K562 (cell line): ENCODE data around the gene METAP2. TPM values are rescaled to one million over a fixed set of nuclear protein-coding genes. Genes with fewer than 3 reads are reported as not detected.
"Not testable (repeated sequence)": the region's sequence is repeated elsewhere in the genome, so short reads cannot be mapped to it uniquely, and the experiment has no call there.

ENCODE experiments used
- ATAC-seq: fragments of 200-7000 bp; cut with Tn5 transposase; 3 replicates; pipeline ENCODE4 v1.9.1; 2020; ENCODE audit warnings: moderate library complexity
- BruUV-seq: library from RNA; stranded (reverse); fragments of 400-500 nt; replicated peaks from 2 replicates; lab custom pipeline; 2021; lab: Mats Ljungman, UMichigan
- CTCF ChIA-PET: fragments of 300-600 bp; formaldehyde crosslinking; extraction: SDS; loops from one replicate; lab custom pipeline; 2021; ENCODE audit warnings: low intra/inter-chr PET ratio; lab: Yijun Ruan, JAX
- POLR2A ChIA-PET: fragments of 300-600, 350-650 bp; sonication (Branson Sonifier 250); formaldehyde crosslinking; extraction: SDS; loops from one replicate; lab custom pipeline; 2021; ENCODE audit warnings: antibody characterized with exemption, inconsistent platforms; lab: Yijun Ruan, JAX
- DNase-seq, 4 experiments: peaks; one replicate each; pipeline versions ENCODE4 v3.0.0 to v3.0.0-alpha.2; 2011 to 2018; ENCODE audit warnings: low spot score in 3 of 4, mixed read lengths in 3 of 4; ENCODE audit errors: extremely low read depth in 1 of 4
- FAIRE-seq: peaks from 2 replicates; lab custom pipeline; 2011; peaks lifted over from hg19 to GRCh38; lab: Jason Lieb, UNC
- H2AFZ ChIP-seq: 2 replicates; pipeline ENCODE4 v1.6.0; 2011; ENCODE audit warnings: low read depth, low read length, control low read depth, inconsistent platforms
- H3K27ac ChIP-seq: fragments of 200-600 bp; 3 replicates; pipeline ENCODE4 v1.8.0; 2011; ENCODE audit warnings: low read depth, mild to moderate bottlenecking, control low read depth, inconsistent platforms, low read length, moderate library complexity, mixed read lengths; ENCODE audit errors: extremely low read depth
- H3K27me3 ChIP-seq, 2 experiments: fragments of 300-600 bp in 1 of 2; 2 replicates in 1 of 2; 3 replicates in 1 of 2; pipeline versions ENCODE4 v1.6.0 to v1.8.0; 2011; ENCODE audit warnings: inconsistent platforms in 2 of 2, low read length in 2 of 2, mild to moderate bottlenecking in 1 of 2, mixed read lengths in 1 of 2, moderate library complexity in 1 of 2; ENCODE audit not compliant: control insufficient read depth in 2 of 2, insufficient read depth in 2 of 2
- H3K36me3 ChIP-seq: fragments of 300-600 bp; 3 replicates; pipeline ENCODE4 v1.8.0; 2011; ENCODE audit warnings: mild to moderate bottlenecking, low read length, inconsistent platforms; ENCODE audit not compliant: control insufficient read depth, insufficient read depth
- H3K4me1 ChIP-seq, 2 experiments: fragments of 200-600 bp in 1 of 2; replicated peaks in 1 of 2; 2 replicates in 1 of 2; 3 replicates in 1 of 2; pipeline versions ENCODE4 v1.5.1 to v1.8.0; 2011; ENCODE audit warnings: inconsistent platforms in 2 of 2, low read length in 2 of 2, mild to moderate bottlenecking in 1 of 2, mixed read lengths in 1 of 2, moderate library complexity in 1 of 2; ENCODE audit not compliant: control insufficient read depth in 2 of 2, insufficient read depth in 2 of 2
- H3K4me2 ChIP-seq: 2 replicates; pipeline ENCODE4 v1.6.1; 2011; ENCODE audit warnings: low read length, control low read depth, inconsistent platforms, mixed read lengths; ENCODE audit not compliant: insufficient read depth
- H3K4me3 ChIP-seq: fragments of 200-600 bp; sonication (generic), shearing (Covaris generic); 2 replicates; pipeline ENCODE4 v1.5.1; 2016; ENCODE audit warnings: control low read depth, inconsistent platforms
- H3K79me2 ChIP-seq: fragments of 200-600 bp; 3 replicates; pipeline ENCODE4 v1.8.0; 2011; ENCODE audit warnings: low read length, inconsistent platforms; ENCODE audit not compliant: control insufficient read depth, insufficient read depth
- H3K9ac ChIP-seq, 2 experiments: 2 replicates each; pipeline versions ENCODE4 v1.6.0 to v1.6.1; 2011; ENCODE audit warnings: low read depth in 2 of 2, low read length in 2 of 2, control low read depth in 1 of 2, inconsistent platforms in 1 of 2, mild to moderate bottlenecking in 1 of 2, mixed read lengths in 1 of 2; ENCODE audit not compliant: insufficient read depth in 1 of 2
- H3K9me1 ChIP-seq: one replicate; pipeline ENCODE4 v1.6.0; 2011; ENCODE audit warnings: inconsistent platforms, mild to moderate bottlenecking, low read length, moderate library complexity; ENCODE audit not compliant: control insufficient read depth, insufficient read depth
- H3K9me3 ChIP-seq: replicated peaks from 2 replicates; pipeline ENCODE4 v1.5.1; 2011; ENCODE audit warnings: low read depth, low read length, inconsistent platforms; ENCODE audit not compliant: control insufficient read depth, insufficient read depth
- H4K20me1 ChIP-seq: replicated peaks from 2 replicates; pipeline ENCODE4 v1.6.1; 2011; ENCODE audit warnings: low read length, inconsistent platforms, mixed read lengths; ENCODE audit not compliant: control insufficient read depth, insufficient read depth
- ARID1B ChIP-seq: fragments of 450-650 bp; IDR thresholded peaks from 2 replicates; pipeline ENCODE4 v1.6.1; 2016; ENCODE audit warnings: antibody characterized with exemption, mild to moderate bottlenecking, inconsistent platforms
- CBFA2T2 ChIP-seq: fragments of 450-650 bp; conservative IDR thresholded peaks from 2 replicates; pipeline ENCODE4 v1.6.1; 2017; ENCODE audit warnings: mild to moderate bottlenecking
- CBFA2T3 ChIP-seq: fragments of 450-650 bp; IDR thresholded peaks from 2 replicates; pipeline ENCODE4 v1.6.1; 2017
- ELF2 ChIP-seq: fragments of 250-450 bp; sonication (Bioruptor Pico); IDR thresholded peaks from 2 replicates; pipeline ENCODE4 v1.5.0; 2021; ENCODE audit warnings: mild to moderate bottlenecking
- KLF16 ChIP-seq: IDR thresholded peaks from 2 replicates; pipeline ENCODE4 v1.6.1; 2016; ENCODE audit warnings: antibody characterized with exemption
- MTA2 ChIP-seq: fragments of 450-650 bp; IDR thresholded peaks from 2 replicates; pipeline ENCODE4 v1.6.1; 2016; ENCODE audit warnings: low read depth
- NCOR1 ChIP-seq: fragments of 450-650 bp; IDR thresholded peaks from 2 replicates; pipeline ENCODE4 v1.6.1; 2016; ENCODE audit warnings: mild to moderate bottlenecking, moderate library complexity
- PHF21A ChIP-seq: fragments of 450-650 bp; IDR thresholded peaks from 2 replicates; pipeline ENCODE4 v1.6.1; 2017; ENCODE audit warnings: low read depth, borderline replicate concordance
- PURB ChIP-seq: sonication (generic); formaldehyde crosslinking; IDR thresholded peaks from 2 replicates; pipeline ENCODE4 v1.9.0; 2021; ENCODE audit warnings: low read depth, mild to moderate bottlenecking, missing genetic modification reagents
- RBFOX2 ChIP-seq: fragments of 200-400 bp; formaldehyde crosslinking; IDR thresholded peaks from 2 replicates; pipeline ENCODE4 v1.6.1; 2017; ENCODE audit warnings: low read depth, mild to moderate bottlenecking, low read length, moderate library complexity
- SREBF1 ChIP-seq: fragments of 150-350 bp; IDR thresholded peaks from 2 replicates; pipeline ENCODE4 v1.6.1; 2014; ENCODE audit warnings: antibody characterized with exemption, low read depth, low read length, borderline replicate concordance
- TOE1 ChIP-seq, 2 experiments: fragments of 450-650 bp in 1 of 2; sonication (generic) in 1 of 2; formaldehyde crosslinking in 1 of 2; IDR thresholded peaks; 2 replicates each; pipeline versions ENCODE4 v1.7.1 to v1.8.0; 2016 to 2022; ENCODE audit warnings: borderline replicate concordance in 2 of 2, mild to moderate bottlenecking in 2 of 2, antibody characterized with exemption in 1 of 2, inconsistent platforms in 1 of 2, low read depth in 1 of 2, missing genetic modification reagents in 1 of 2, moderate library complexity in 1 of 2
- ZNF384 ChIP-seq: IDR thresholded peaks from 2 replicates; pipeline ENCODE4 v1.6.1; 2012; ENCODE audit warnings: low read depth, low read length, improper control_type of control experiment
- ZNF76 ChIP-seq: fragments of 250-450 bp; sonication (Bioruptor Pico); IDR thresholded peaks from 2 replicates; pipeline ENCODE4 v1.4.0; 2020; ENCODE audit warnings: mild to moderate bottlenecking, moderate library complexity, borderline replicate concordance
- WGBS: fragments of 100-300 bp; shearing (Covaris generic); methylation state at CpG from one replicate; pipeline ENCODE4 v1.1.6; 2016; ENCODE audit warnings: low coverage, mixed read lengths; ENCODE audit not compliant: insufficient coverage; ENCODE audit errors: missing lambda C conversion rate; 5-methylcytosine and 5-hydroxymethylcytosine counted together
- in situ Hi-C: fragments of 300-500 bp; cut with MboI; formaldehyde crosslinking; loops from 4 replicates; pipeline ENCODE4 v1.15.0; 2018; ENCODE audit warnings: inconsistent platforms, mixed read lengths
- intact Hi-C: fragments of 100-400 bp; cut with micrococcal nuclease; formaldehyde crosslinking; loops from 2 replicates; pipeline ENCODE4 v1.14.2; 2022
- polyA plus RNA-seq, 8 experiments: library from polyadenylated mRNA; depleted of rRNA in 4 of 8; stranded (reverse) in 5 of 8; unstranded in 3 of 8; fragments of >200 nt; fragmentation: Nextera tagmentation in 2 of 8; fragmentation: Illumina TruSeq in 1 of 8; extraction: Ambion mirVana in 2 of 8; extraction: Trizol in 1 of 8; gene quantifications; 2 replicates each; pipeline versions ENCODE4 v1.2.1 to v1.2.3, GENCODE V29; 2011 to 2014; ENCODE audit warnings: inconsistent platforms in 1 of 8, missing spikeins in 1 of 8
- total RNA-seq, 7 experiments: library from RNA; depleted of rRNA in 6 of 7; stranded (reverse); fragments of >200 nt in 6 of 7; fragmentation: Illumina TruSeq in 2 of 7; extraction: Trizol in 2 of 7; gene quantifications; 2 replicates each; pipeline versions ENCODE4 v1.2.1 to v1.2.3, GENCODE V29; 2011 to 2021; ENCODE audit warnings: low replicate concordance in 1 of 7
- TF ChIP-seq, protein P1 (sequence below): fragments of 450-650 bp; IDR thresholded peaks from 2 replicates; pipeline ENCODE4 v1.6.1; 2017; ENCODE audit warnings: antibody characterized with exemption

METAP2 gene
- total and polyA plus RNA-seq, 9 of the 15 experiments (the other 6 are each of a cell fraction or from before 2014, with no cell fraction given), result 75.5 to 205 (median 164) TPM

DNA sequence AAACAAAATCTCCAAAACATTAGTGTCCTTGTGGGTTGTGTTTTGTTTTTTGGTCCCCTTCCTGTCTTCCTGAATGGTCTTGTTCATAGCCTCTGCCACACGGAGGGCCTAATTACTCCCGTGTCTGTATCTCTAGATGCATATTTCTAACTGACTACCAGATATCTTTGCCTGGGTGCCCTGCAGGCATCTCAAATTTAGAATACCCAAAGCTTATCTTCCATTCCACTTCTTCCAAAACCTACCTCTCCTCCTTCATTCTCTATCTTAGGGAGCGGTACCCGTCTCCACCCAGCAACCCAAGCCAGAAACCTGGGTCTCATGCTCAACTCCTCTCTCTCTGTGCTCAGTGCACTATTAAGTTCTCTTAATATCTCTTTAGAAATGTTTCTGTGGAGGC, 10.9 kb upstream of the METAP2 start:
- Histone ChIP-seq H3K9me3 (no peaks in the 10 kb centered on the region), H2AFZ (peak overlapping the region; percentile 86), H3K27me3 (no peaks in the 10 kb centered on the region), H3K36me3 (no peaks in the 10 kb centered on the region), H3K4me1 (peaks cover 0 to 7% of the 10 kb centered on the region in 2 experiments; a peak in 1 of 5 replicates), H3K27ac (no peak overlapping the region), H4K20me1 (no peaks in the 10 kb centered on the region), H3K79me2 (no peaks in the 10 kb centered on the region), H3K4me2 (peak overlapping the region; percentile 25; the same call in 1 of the 2 replicates), H3K9me1 (no peaks in the 10 kb centered on the region), H3K4me3 (no peak overlapping the region), H3K9ac (no peak overlapping the region)
- DNase-seq, result peak in 2 of 4 experiments; percentile 18 to 29
- intact Hi-C loops, result no loop called here
- POLR2A ChIA-PET, result interaction anchor here (1.1 kb wide), 1 partner anchor 11 kb away, joined by 4 read pairs; the partner anchor contains the start of gene METAP2
- FAIRE-seq, result no peak
- TF ChIP-seq ELF2 (CRISPR knock-in tag) (no peak), SREBF1 (no peak), PHF21A (no peak), ZNF76 (no peak), NCOR1 (0 out of 2 replicates have a peak, but pooled peaks have one; percentile 34), TOE1 (IDR thresholded peaks at IDR 0.05; ENCODE audit: borderline replicate concordance) (no peak), TOE1 (CRISPR knock-in tag; IDR thresholded peaks at IDR 0.05; ENCODE audit: borderline replicate concordance, low read depth) (no peak), ZNF384 (no peak), MTA2 (no peak), CBFA2T3 (peak; percentile 71), PURB (CRISPR knock-in tag) (no peak), RBFOX2 (no peak), ARID1B (0 out of 2 replicates have a peak, but pooled peaks have one; percentile 8), KLF16 (peak; percentile 18; the same call in 1 of the 2 replicates), CBFA2T2 (peak; percentile 50; the same call in 1 of the 2 replicates)
- TF ChIP-seq, protein P1, sequence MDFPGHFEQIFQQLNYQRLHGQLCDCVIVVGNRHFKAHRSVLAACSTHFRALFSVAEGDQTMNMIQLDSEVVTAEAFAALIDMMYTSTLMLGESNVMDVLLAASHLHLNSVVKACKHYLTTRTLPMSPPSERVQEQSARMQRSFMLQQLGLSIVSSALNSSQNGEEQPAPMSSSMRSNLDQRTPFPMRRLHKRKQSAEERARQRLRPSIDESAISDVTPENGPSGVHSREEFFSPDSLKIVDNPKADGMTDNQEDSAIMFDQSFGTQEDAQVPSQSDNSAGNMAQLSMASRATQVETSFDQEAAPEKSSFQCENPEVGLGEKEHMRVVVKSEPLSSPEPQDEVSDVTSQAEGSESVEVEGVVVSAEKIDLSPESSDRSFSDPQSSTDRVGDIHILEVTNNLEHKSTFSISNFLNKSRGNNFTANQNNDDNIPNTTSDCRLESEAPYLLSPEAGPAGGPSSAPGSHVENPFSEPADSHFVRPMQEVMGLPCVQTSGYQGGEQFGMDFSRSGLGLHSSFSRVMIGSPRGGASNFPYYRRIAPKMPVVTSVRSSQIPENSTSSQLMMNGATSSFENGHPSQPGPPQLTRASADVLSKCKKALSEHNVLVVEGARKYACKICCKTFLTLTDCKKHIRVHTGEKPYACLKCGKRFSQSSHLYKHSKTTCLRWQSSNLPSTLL, result no peak
- CTCF ChIA-PET, result no interaction called here
- in situ Hi-C loops, result no loop called here
- BruUV-seq, result no TSS peak
- WGBS, result 0% methylated on average over 4 of the region's 4 CpGs
- ATAC-seq, result peak; percentile 41

DNA sequence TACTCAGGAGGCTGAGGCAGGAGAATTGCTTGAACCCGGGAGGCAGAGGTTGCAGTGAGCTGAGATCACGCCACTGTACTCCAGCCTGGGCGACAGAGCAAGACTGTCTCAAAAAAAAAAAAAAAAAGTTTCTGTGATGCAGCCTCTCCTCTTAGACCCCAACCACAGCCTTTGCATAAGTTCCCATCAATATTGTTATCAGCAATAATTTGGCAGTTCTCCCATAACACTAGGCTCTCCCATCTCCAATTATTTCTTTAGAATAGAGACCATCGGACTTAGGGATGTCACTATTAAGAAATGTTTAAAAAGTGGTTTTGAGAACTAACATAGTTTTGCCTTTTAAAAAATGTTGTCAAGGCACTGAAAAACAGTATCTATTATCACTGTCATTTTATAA, 10.2 kb upstream of the METAP2 start:
- CTCF ChIA-PET, H3K9ac ChIP-seq, FAIRE-seq, H3K4me1 ChIP-seq, H2AFZ ChIP-seq, H3K9me3 ChIP-seq, H4K20me1 ChIP-seq, in situ Hi-C loops, ATAC-seq, intact Hi-C loops, H3K27me3 ChIP-seq, H3K27ac ChIP-seq, H3K79me2 ChIP-seq, H3K9me1 ChIP-seq, H3K36me3 ChIP-seq, BruUV-seq, H3K4me2 ChIP-seq, H3K4me3 ChIP-seq, DNase-seq: not testable (repeated sequence)
- 67% methylated on average over 1 of the region's 4 CpGs for WGBS
- POLR2A ChIA-PET, result interaction anchor here (0.7 to 1.5 kb wide), 2 partner anchors 10 to 124 kb away, joined by 4 to 7 read pairs; partner anchors contain the start of gene METAP2
